Measurements from ENCODE around the gene PREX1.

DNA sequence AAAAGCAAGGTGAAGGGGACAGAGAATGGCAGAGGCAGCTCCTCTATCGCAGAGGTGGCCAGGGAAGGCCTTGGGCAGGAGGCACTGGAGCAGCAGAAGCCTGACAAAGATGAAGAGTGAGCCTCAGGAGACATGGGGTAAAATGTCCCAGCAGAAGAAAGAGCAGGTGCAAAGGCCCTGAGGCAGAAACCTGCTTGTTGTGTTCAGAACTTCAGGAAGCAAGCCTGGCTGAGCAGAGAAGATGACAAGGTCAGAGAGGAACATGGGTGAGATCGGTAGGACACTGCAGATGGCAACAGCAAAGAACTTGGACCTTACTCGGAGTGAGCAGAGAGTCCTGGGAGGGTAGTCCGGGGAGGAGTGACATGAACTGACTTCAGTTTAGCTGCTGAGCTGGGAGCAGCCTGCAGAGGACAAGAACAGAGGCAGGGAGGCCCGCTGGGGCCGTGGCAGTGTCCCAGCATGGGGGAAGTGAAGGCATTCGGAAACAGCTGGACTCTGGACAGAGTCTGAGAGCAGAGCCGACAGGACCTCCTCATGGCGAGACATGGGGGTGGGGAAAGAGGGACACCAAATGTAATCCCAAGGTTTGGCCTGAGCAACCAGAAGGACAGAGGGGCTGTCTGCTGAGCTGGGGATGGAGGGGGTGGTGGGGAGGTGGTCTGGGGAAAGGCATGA is 106.3 kb downstream of the PREX1 start:
- TF ChIP-seq EZH2 (IDR thresholded peaks at IDR 0.05; ENCODE audit: low read length, missing control alignments): no peak
- TF ChIP-seq, protein P1, sequence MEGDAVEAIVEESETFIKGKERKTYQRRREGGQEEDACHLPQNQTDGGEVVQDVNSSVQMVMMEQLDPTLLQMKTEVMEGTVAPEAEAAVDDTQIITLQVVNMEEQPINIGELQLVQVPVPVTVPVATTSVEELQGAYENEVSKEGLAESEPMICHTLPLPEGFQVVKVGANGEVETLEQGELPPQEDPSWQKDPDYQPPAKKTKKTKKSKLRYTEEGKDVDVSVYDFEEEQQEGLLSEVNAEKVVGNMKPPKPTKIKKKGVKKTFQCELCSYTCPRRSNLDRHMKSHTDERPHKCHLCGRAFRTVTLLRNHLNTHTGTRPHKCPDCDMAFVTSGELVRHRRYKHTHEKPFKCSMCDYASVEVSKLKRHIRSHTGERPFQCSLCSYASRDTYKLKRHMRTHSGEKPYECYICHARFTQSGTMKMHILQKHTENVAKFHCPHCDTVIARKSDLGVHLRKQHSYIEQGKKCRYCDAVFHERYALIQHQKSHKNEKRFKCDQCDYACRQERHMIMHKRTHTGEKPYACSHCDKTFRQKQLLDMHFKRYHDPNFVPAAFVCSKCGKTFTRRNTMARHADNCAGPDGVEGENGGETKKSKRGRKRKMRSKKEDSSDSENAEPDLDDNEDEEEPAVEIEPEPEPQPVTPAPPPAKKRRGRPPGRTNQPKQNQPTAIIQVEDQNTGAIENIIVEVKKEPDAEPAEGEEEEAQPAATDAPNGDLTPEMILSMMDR (conservative IDR thresholded peaks at IDR 0.05 in 1 of 2, IDR thresholded peaks at IDR 0.05 in 1 of 2; ENCODE audit: low read depth in 1 of 2, low read length in 2 of 2): no peak

All from fibroblast of lung (primary cell).